Activated T-cell treated with anti-CD3 and anti-CD28 coated beads, Interleukin-2, amount 50 U/mL, for 72 hours (primary cell): ENCODE results near the gene CKS2. TPM values are rescaled to one million over a fixed set of nuclear protein-coding genes. Genes with fewer than 3 reads are reported as not detected.

Experiments used
- ATAC-seq, 2 donors: fragments of 150-1000 bp; cut with Tn5 transposase; replicated peaks in 1 of 2; 2 replicates each; pipeline ENCODE4 v1.10.0; 2021; ENCODE audit warnings: moderate library complexity in 2 of 2, mild to moderate bottlenecking in 1 of 2
- DNase-seq, 2 donors: peaks; one replicate each; pipeline ENCODE4 v3.0.0; 2021 to 2022; ENCODE audit warnings: mixed read lengths in 1 of 2
- H3K27ac Mint-ChIP-seq: one replicate; pipeline ENCODE4 v1.8.0; 2022; ENCODE audit warnings: mild to moderate bottlenecking, moderate library complexity, mixed read lengths
- H3K27me3 Mint-ChIP-seq: one replicate; pipeline ENCODE4 v1.8.0; 2022; ENCODE audit warnings: low read depth, mixed read lengths
- H3K36me3 Mint-ChIP-seq, 2 donors: one replicate each; pipeline ENCODE4 v1.8.0; 2022; ENCODE audit warnings: mixed read lengths in 2 of 2, mild to moderate bottlenecking in 1 of 2; ENCODE audit not compliant: insufficient read depth in 2 of 2
- H3K4me1 Mint-ChIP-seq: one replicate; pipeline ENCODE4 v1.8.0; 2022; ENCODE audit warnings: low read depth, mixed read lengths
- H3K4me3 Mint-ChIP-seq, 2 donors: one replicate each; pipeline ENCODE4 v1.8.0; 2022; ENCODE audit warnings: mild to moderate bottlenecking in 2 of 2, mixed read lengths in 2 of 2, moderate library complexity in 2 of 2
- H3K9me3 Mint-ChIP-seq, 2 donors: one replicate each; pipeline ENCODE4 v1.8.0; 2022; ENCODE audit warnings: mixed read lengths in 2 of 2
- total RNA-seq, 2 donors: library from RNA; stranded (reverse); gene quantifications; one replicate each; pipeline ENCODE4 v1.2.3, GENCODE V29; 2022

Gene CKS2
- total RNA-seq, 2 donors from 2014 or later: 145 to 155 TPM

DNA sequence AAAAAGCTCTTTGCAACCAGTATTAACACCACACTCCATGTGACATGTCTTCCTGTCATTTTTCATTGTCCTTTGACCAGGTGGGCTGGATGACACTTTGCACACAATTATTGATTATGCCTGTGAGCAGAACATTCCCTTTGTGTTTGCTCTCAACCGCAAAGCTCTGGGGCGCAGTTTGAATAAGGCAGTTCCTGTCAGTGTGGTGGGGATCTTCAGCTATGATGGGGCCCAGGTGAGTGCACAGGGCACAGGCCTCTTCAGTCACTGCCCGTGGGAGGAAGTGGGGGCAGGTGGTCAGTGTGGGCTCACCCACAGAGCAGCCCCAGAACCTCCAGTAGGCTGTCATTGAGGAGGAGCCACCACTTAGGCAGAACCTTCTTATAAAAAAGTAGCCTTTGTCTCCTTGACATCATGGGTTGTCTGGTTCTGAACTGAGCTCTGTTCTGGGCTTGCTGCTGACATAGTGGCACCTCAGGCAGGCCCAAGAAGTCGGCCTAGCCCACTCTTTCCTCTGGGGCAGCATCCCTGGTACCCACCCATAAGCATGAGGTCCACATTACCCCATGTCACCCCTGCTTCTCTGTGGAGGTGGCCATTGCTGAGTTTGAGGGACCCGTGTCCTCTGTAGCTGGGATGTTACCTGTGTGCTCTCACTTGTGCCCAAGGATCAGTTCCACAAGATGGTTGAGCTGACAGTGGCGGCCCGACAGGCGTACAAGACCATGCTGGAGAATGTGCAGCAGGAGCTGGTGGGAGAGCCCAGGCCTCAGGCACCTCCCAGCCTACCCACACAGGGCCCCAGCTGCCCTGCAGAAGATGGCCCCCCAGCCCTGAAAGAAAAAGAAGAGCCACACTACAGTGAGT lies 46.6 kb downstream of the CKS2 start:
- Mint-ChIP-seq H3K4me3 (no peak overlapping the region), H3K4me1 (peaks cover 23% of the 10 kb centered on the region), H3K36me3 (peaks cover 10 to 34% of the 10 kb centered on the region in 2 donors), H3K9me3 (no peaks in the 10 kb centered on the region), H3K27ac (peak overlapping the region; percentile 58), H3K27me3 (no peaks in the 10 kb centered on the region)
- DNase-seq (peak; percentile 33 to 49), ATAC-seq (peak; percentile 56 to 72)

DNA sequence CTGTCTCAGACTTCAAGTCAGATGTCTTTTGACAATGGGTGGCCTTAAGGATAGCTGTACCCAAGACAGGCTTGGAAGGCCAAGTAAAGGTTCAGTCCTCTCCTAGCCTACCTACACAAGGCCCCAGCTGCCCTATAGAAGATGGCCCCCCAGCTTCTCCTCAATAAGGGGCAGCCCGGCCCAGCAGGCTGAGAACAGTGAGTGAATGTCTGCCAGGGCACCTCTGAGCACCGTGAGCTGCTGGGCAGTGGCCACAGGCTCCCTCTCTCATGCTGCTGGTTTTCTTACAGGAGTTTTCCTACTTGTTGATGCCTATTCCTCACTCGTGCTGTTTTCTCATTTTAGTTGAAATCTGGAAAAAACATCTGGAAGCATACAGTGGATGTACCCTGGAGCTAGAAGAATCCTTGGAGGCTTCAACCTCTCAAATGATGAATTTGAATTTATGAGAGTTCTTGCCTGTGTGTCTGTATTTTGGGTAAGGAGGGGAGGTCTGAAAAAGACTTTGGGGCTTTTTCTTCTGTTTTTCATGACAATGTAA lies 47.5 kb downstream of the CKS2 start:
- Mint-ChIP-seq H3K36me3 (peaks cover 10 to 30% of the 10 kb centered on the region in 2 donors), H3K9me3 (no peaks in the 10 kb centered on the region), H3K4me3 (no peak overlapping the region), H3K27ac (peak overlapping the region; percentile 45), H3K27me3 (no peaks in the 10 kb centered on the region), H3K4me1 (peaks cover 20% of the 10 kb centered on the region)
- ATAC-seq: peak in 1 of 2 donors; percentile 2
- no peak for DNase-seq

DNA sequence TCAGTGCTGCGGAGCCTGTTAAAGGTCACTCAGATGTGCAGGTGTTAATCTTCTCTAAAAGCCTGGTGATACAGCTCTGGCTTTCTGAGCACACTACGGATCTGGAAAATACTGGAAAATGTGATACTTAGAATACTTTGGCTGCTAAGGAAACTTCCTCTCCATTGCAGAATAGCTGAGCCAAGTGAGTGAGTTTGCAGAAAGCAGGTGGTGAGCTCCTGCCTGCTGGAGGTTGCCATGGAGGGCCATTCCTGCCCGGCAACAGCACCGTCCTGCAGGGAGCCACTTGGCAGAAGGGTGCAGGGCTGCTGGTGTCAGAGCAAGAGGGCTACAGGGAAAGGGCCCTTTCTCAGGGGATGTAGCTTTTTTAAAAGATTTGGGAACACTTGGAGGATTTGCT lies 48.0 kb downstream of the CKS2 start:
- Mint-ChIP-seq H3K36me3 (peaks cover 10 to 26% of the 10 kb centered on the region in 2 donors), H3K9me3 (no peaks in the 10 kb centered on the region), H3K27me3 (no peaks in the 10 kb centered on the region), H3K27ac (peak overlapping the region; percentile 54), H3K4me3 (no peak overlapping the region), H3K4me1 (peaks cover 20% of the 10 kb centered on the region)
- ATAC-seq (no peak), DNase-seq (no peak)

DNA sequence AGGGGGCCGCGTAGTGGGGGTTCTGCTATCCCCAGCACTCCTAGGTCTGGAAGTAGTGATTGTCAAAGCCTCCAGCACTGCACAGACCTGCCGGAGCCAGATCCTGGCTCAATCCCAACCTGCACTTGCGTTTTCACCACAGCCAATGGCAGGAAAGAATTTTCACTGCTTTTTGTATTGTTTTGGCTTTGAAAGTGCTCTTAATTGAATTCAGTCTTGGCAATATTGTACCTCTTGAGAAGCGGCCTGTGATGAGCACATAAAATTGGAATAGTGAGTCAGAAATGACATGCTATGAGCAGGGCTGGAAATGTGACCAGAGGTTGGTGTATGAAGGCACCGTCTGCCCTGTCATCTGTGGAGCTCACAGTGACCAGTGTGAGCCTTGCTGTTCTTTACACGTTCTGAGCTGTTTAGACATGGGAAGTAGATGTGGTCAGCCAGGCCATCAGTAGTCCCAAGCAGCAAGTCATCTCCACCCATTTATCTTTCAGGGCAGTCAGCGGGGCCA lies 48.8 kb downstream of the CKS2 start:
- Mint-ChIP-seq H3K27ac (peak overlapping the region; percentile 67), H3K4me1 (peaks cover 20% of the 10 kb centered on the region), H3K9me3 (no peaks in the 10 kb centered on the region), H3K27me3 (no peaks in the 10 kb centered on the region), H3K36me3 (peaks cover 10 to 26% of the 10 kb centered on the region in 2 donors), H3K4me3 (no peak overlapping the region)
- DNase-seq (no peak), ATAC-seq (peak in 1 of 2 donors; percentile 34)

DNA sequence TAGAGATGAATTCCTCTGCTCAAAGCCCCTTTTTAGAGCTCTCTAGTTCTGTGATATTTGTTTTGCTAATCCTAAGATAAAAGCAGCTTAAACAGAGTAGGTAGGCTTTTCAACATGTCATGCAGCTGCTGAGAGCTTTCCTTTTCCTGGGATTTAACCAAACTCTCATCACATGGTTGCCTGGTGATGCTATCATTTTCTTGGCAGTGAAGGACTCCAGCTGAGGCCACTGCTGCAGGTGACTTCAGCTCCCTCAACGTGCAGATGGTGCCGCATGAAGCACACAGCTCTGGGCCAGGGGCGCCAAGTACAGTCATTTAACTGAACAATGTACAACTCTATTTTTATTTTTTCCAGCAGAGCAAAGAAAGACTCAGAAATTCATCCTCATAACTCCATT lies 49.5 kb downstream of the CKS2 start:
- peak overlapping the region; percentile 67 for H3K27ac Mint-ChIP-seq
- H3K4me3 Mint-ChIP-seq: no peak overlapping the region
- peaks cover 20% of the 10 kb centered on the region for H3K4me1 Mint-ChIP-seq
- H3K9me3 Mint-ChIP-seq: no peaks in the 10 kb centered on the region
- ATAC-seq: no peak
- peaks cover 10 to 26% of the 10 kb centered on the region in 2 donors for H3K36me3 Mint-ChIP-seq
- no peak for DNase-seq
- H3K27me3 Mint-ChIP-seq: no peaks in the 10 kb centered on the region

DNA sequence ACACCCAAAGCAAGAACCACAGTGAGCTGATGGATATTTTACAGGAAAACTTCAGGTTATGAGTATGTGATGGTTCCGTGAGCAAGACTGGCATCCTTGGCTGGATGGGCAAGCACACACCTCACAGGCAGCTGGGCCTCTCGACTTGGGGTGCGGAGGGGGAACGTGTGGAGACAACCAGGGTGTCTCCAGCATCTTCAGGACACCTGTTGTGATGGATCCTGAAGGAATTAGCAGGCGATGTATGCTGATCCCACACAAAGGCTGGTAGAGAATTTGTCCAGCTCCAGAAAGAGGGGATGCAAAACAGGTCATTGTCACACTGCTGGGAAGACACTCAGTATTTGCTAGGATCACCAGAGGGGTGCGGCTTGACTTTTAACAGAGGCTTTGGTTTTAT lies 50.0 kb downstream of the CKS2 start:
- H3K27me3 Mint-ChIP-seq: no peaks in the 10 kb centered on the region
- peaks cover 10 to 26% of the 10 kb centered on the region in 2 donors for H3K36me3 Mint-ChIP-seq
- peaks cover 20% of the 10 kb centered on the region for H3K4me1 Mint-ChIP-seq
- ATAC-seq (no peak), DNase-seq (no peak)
- peak overlapping the region; percentile 21 for H3K27ac Mint-ChIP-seq
- no peaks in the 10 kb centered on the region for H3K9me3 Mint-ChIP-seq
- H3K4me3 Mint-ChIP-seq: no peak overlapping the region

DNA sequence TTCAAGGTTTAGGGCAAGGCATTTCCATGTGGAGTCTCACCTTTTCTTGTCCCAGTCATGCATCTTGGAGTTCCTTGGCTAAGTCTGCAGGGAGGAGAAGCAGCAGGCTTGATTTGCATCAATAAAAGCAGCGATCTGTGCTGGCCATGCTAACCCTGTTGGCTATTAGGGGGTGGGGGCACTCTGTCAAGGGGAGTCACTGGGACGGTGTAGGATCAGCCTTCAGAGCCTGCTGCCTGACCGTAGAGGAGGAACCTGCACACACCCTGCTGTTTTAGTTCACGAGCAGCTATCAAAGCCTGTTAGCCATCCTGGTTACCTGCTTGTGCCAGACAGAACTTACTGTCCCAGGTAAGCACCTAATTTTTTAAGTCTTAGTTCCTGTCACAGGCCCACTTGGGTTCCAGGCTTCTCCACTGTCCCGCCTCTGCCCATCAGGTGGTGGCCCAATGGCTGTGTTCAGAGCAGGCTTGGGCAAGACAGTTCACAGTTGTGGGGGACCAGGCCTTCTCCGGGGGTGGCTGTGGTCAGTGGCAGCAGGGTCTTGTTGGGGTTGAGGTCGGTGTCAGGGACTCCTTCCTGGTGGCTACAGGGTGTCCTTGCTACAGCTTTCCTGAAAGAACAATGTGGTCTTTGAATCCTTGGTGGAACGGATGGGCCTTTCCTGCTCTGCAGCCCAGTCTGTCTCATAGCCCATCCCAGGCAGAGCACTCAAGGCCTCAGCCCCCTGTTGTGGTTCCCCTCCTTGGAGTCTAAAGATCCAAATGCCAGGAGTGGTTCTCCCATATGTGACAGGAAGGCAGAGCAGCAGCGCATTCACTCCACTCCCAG lies 51.0 kb downstream of the CKS2 start:
- no peak overlapping the region for H3K27ac Mint-ChIP-seq
- H3K4me3 Mint-ChIP-seq: no peak overlapping the region
- peaks cover 14% of the 10 kb centered on the region for H3K4me1 Mint-ChIP-seq
- H3K36me3 Mint-ChIP-seq: peaks cover 10 to 23% of the 10 kb centered on the region in 2 donors
- no peak for ATAC-seq
- no peak for DNase-seq
- no peaks in the 10 kb centered on the region for H3K9me3 Mint-ChIP-seq
- no peaks in the 10 kb centered on the region for H3K27me3 Mint-ChIP-seq

DNA sequence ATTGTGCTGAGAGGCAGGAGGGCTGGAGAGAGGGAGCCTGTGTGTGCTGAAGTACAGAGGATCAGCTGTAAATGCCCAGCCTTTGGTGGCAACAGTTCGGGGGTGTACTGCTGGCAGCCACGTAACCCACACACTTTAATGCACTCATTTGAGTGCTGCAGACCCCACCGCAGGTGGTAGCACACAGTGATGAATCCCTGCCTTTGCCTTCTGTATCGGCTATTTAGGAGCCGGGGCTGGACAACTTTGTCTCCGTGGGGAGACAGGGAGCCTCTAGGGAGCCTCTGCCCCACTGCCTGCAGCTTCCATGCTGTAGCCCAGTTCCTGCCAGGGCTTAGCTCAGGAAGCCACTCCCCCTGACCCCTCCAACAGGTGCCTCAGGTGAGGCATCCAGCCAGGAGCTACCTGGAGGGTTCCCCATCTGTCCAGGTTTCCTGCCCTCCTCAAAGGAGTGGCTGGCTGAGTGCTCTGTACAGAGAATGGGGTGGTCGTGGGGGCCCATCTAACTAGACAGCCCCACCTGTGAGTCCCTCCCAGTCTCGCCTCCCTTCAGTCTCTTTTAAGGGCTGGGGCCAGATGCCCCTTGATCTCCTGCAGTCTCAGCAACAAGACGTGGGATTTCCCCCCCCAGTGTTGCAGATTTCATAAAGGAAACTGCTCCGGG lies 51.8 kb downstream of the CKS2 start:
- peaks cover 7% of the 10 kb centered on the region for H3K4me1 Mint-ChIP-seq
- no peaks in the 10 kb centered on the region for H3K9me3 Mint-ChIP-seq
- H3K36me3 Mint-ChIP-seq: peaks cover 10 to 22% of the 10 kb centered on the region in 2 donors
- no peak overlapping the region for H3K4me3 Mint-ChIP-seq
- H3K27ac Mint-ChIP-seq: no peak overlapping the region
- DNase-seq (no peak), ATAC-seq (no peak)
- no peaks in the 10 kb centered on the region for H3K27me3 Mint-ChIP-seq

DNA sequence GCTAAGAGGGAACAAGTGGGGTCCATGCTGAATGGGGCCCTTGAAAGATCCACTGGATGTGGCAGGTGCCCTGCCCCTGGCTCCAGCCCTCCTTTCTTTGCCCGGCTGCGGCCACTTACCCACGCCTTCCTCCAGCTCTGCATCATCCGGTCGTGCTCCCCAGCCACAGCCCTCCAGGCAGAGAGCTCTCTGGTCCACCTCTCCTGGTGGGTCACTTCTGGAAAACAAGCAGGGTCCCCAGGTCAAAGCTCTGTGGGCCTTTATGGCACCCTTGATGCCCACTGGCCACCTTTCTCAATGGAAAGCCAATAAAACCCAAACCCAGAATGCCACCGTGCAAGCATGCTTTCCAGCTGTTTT lies 52.3 kb downstream of the CKS2 start:
- H3K4me3 Mint-ChIP-seq: no peak overlapping the region
- ATAC-seq (no peak), DNase-seq (no peak)
- peak overlapping the region; percentile 90 for H3K27ac Mint-ChIP-seq
- peaks cover 10 to 19% of the 10 kb centered on the region in 2 donors for H3K36me3 Mint-ChIP-seq
- no peaks in the 10 kb centered on the region for H3K9me3 Mint-ChIP-seq
- peaks cover 6% of the 10 kb centered on the region for H3K4me1 Mint-ChIP-seq
- no peaks in the 10 kb centered on the region for H3K27me3 Mint-ChIP-seq

DNA sequence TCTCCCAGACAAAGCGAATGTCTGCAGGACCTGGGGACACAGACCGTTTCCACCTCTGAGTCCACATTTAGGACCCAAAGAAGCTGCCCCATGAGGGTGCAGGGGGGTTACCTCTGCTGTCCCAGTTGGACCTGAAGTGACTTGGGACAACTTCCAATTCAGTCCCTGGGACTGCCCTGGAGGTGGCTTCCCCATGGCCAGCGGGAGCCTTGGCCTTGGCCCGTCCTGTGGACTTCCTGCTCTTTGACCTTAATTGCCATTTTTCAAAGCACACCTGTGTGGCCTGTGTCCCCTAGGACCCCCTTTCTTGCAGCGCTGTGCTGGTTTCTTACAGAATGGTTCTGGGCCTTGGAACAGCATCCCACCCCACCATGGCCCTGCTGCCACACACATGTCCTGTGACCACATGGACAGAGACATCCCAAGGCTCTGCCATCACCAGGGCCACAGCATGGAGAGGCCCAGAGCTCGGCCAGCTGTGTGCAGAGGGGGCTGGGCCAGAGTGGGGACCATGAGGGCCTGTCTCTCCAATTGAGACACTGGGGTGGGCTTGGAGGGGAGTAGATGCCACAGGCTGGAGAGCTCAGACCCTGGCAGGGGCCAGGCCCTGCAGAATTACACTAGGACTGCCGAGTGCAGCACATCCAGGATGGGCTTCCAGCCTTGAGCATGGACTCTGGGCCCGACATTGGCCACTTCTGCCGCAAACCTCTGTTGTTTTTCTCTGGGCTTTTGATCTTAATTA lies 53.1 kb downstream of the CKS2 start:
- DNase-seq (no peak), ATAC-seq (peak in 1 of 2 donors; percentile 4)
- Mint-ChIP-seq H3K9me3 (no peaks in the 10 kb centered on the region), H3K36me3 (peaks cover 10 to 18% of the 10 kb centered on the region in 2 donors), H3K4me1 (peaks cover 6% of the 10 kb centered on the region), H3K4me3 (no peak overlapping the region), H3K27ac (no peak overlapping the region), H3K27me3 (no peaks in the 10 kb centered on the region)

DNA sequence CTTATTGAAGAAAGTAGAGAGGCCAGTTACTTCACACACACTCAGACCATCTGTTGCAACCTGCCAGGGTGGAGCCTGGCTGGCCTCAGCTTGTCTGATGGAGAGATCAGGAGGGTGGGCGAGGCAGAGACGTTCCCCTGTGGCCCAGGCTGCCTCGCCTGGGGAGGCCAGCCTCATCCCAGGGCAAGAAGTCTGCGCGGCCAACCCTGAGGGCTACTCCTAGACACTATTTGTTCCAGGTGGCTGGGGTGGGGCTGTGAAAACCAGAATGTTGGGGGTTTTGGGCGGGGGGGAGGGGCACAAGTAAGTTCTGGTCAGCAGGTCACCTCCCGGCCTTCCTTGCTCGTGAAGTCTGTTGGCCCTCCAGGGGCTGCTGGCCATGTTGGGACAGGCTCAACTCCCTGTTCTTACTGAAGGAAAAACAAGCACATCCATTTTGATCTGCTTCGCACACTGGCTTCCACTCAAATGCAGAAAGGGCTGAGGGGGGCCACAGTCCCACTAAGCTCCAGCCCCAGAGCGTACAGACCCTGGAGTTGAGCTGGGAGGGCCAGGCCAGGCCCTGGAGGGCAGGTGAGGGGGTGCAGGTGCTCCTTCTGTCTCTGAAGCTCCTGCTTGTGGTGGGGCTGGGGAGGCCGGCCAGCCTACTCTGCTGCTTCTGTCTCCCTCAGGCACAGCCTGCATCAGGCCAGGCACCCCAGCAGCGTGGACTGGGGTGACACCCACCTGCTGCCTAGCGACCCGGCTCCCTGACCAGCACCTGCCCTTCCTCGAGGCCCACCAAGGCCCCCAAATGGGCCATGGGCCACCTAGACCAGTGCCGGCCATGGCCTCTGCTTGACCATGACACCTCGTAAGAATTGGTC lies 53.9 kb downstream of the CKS2 start:
- no peak overlapping the region for H3K27ac Mint-ChIP-seq
- H3K36me3 Mint-ChIP-seq: peaks cover 8 to 14% of the 10 kb centered on the region in 2 donors
- DNase-seq (no peak), ATAC-seq (peak in 1 of 2 donors; percentile 14)
- H3K9me3 Mint-ChIP-seq: no peaks in the 10 kb centered on the region
- no peaks in the 10 kb centered on the region for H3K27me3 Mint-ChIP-seq
- no peak overlapping the region for H3K4me3 Mint-ChIP-seq
- H3K4me1 Mint-ChIP-seq: peaks cover 2% of the 10 kb centered on the region
